Measurements from ENCODE around the gene MGST3. TPM values are rescaled to one million over a fixed set of nuclear protein-coding genes. Genes with fewer than 3 reads are reported as not detected.

The MGST3 gene
- total RNA-seq, 1 experiment from 2014 or later = 103 TPM

DNA sequence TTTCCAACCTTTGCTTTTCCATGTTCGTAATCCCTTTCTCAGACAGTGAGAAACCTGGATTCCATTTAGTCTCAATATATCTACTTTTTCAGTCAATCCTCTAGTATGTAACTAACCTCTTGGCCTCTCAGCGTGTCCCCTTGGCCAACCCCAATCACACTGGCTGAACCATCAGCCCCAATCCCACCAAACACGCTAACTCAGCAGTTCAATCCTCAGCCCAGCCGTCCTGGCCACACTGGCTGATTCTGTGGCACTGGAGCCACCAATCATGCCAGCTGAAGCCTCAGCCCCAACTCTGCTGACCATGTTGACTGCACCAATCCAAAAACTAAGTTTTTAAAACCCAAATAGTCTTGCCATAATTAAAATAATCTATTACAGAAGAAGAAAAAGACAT lies 6.6 kb upstream of the MGST3 start:
- TF ChIP-seq SIN3A (IDR thresholded peaks at IDR 0.05; ENCODE audit: borderline replicate concordance, insufficient read depth, low read depth, low read length) = no peak
- TF ChIP-seq, protein P1, sequence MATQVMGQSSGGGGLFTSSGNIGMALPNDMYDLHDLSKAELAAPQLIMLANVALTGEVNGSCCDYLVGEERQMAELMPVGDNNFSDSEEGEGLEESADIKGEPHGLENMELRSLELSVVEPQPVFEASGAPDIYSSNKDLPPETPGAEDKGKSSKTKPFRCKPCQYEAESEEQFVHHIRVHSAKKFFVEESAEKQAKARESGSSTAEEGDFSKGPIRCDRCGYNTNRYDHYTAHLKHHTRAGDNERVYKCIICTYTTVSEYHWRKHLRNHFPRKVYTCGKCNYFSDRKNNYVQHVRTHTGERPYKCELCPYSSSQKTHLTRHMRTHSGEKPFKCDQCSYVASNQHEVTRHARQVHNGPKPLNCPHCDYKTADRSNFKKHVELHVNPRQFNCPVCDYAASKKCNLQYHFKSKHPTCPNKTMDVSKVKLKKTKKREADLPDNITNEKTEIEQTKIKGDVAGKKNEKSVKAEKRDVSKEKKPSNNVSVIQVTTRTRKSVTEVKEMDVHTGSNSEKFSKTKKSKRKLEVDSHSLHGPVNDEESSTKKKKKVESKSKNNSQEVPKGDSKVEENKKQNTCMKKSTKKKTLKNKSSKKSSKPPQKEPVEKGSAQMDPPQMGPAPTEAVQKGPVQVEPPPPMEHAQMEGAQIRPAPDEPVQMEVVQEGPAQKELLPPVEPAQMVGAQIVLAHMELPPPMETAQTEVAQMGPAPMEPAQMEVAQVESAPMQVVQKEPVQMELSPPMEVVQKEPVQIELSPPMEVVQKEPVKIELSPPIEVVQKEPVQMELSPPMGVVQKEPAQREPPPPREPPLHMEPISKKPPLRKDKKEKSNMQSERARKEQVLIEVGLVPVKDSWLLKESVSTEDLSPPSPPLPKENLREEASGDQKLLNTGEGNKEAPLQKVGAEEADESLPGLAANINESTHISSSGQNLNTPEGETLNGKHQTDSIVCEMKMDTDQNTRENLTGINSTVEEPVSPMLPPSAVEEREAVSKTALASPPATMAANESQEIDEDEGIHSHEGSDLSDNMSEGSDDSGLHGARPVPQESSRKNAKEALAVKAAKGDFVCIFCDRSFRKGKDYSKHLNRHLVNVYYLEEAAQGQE (IDR thresholded peaks at IDR 0.05; ENCODE audit: insufficient read depth in 1 of 2, low read depth in 2 of 2, low read length in 1 of 2) = no peak
- TF ChIP-seq, protein P2, sequence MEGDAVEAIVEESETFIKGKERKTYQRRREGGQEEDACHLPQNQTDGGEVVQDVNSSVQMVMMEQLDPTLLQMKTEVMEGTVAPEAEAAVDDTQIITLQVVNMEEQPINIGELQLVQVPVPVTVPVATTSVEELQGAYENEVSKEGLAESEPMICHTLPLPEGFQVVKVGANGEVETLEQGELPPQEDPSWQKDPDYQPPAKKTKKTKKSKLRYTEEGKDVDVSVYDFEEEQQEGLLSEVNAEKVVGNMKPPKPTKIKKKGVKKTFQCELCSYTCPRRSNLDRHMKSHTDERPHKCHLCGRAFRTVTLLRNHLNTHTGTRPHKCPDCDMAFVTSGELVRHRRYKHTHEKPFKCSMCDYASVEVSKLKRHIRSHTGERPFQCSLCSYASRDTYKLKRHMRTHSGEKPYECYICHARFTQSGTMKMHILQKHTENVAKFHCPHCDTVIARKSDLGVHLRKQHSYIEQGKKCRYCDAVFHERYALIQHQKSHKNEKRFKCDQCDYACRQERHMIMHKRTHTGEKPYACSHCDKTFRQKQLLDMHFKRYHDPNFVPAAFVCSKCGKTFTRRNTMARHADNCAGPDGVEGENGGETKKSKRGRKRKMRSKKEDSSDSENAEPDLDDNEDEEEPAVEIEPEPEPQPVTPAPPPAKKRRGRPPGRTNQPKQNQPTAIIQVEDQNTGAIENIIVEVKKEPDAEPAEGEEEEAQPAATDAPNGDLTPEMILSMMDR (IDR thresholded peaks at IDR 0.05) = no peak
- TF ChIP-seq TCF7L2 (IDR thresholded peaks at IDR 0.05; ENCODE audit: low read depth, low read length) = no peak
- no peak for TF ChIP-seq POLR2AphosphoS5 (IDR thresholded peaks at IDR 0.05; ENCODE audit: low read depth, low read length)

DNA sequence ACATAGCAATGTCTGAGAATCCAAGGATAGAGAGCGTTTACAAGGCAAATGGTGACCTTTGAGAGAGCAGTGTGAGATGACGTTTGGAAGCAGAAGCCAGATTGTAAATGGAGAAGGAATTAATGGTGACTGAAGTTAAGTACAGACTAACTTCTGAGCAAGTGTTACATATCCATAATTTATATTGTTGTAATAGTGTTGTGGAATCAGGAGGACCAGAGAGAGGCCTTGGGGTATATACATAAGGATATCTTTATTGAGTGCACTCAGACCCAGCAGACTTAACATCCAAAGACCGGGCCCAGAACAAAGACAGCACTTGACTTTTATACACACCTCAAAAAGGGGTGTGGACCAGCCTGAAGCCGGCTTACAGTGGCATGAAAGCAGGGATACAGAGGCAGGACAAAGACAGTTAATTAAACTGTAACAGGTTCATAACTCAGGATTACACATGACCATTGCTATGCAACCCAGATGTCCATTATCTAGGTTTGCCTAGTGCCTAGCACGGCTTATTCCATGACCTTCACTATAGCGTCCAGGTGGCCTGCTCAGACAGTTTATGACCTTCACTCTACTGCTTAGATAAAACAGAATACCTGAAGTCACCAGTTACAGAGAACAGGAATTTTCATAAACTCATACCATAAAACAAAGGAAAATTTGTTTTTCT lies 2.7 kb upstream of the MGST3 start:
- POLR2A ChIA-PET = no interaction called here

More for the DNA sequence above, 6.6 kb upstream of the MGST3 start:
- H3K36me3 ChIP-seq (ENCODE audit: control insufficient read depth, insufficient read depth, low read length) = no peaks in the 10 kb centered on the region
- H3K27me3 ChIP-seq (ENCODE audit: control insufficient read depth, insufficient read depth, low read length) = peaks cover 5% of the 10 kb centered on the region; the same call in 1 of the 2 replicates
- no peak for ATAC-seq
- H3K27ac ChIP-seq (ENCODE audit: low read length) = no peak overlapping the region
- intact Hi-C loops (cut with micrococcal nuclease; ENCODE audit: unreplicated experiment) (no loop called here), in situ Hi-C loops (cut with HindIII; ENCODE audit: low pct_unique_long_range_greater_than_20kb, low sequenced_read_pairs) (no loop called here)
- no TSS peak for BruUV-seq (replicated peaks)
- H3K4me3 ChIP-seq (ENCODE audit: low read depth in 2 of 2, low read length in 2 of 2) = no peak overlapping the region
- ChIA-PET POLR2A (no interaction called here), CTCF (no interaction called here)
- no peak for DNase-seq (ENCODE audit: low read depth, low spot score)
- H3K9me3 ChIP-seq (ENCODE audit: control insufficient read depth, insufficient read depth, low read depth, low read length) = no peaks in the 10 kb centered on the region
- H3K4me1 ChIP-seq (ENCODE audit: control insufficient read depth, insufficient read depth, low read length) = no peaks in the 10 kb centered on the region

More for the DNA sequence above, 2.7 kb upstream of the MGST3 start:
- Histone ChIP-seq H3K4me1 (ENCODE audit: control insufficient read depth, insufficient read depth, low read length) (peaks cover 16% of the 10 kb centered on the region), H3K27me3 (ENCODE audit: control insufficient read depth, insufficient read depth, low read length) (peaks cover 7% of the 10 kb centered on the region; the same call in 1 of the 2 replicates), H3K36me3 (ENCODE audit: control insufficient read depth, insufficient read depth, low read length) (peaks cover 3% of the 10 kb centered on the region; the same call in 1 of the 2 replicates), H3K9me3 (ENCODE audit: control insufficient read depth, insufficient read depth, low read depth, low read length) (no peaks in the 10 kb centered on the region), H3K4me3 (ENCODE audit: low read depth in 2 of 2, low read length in 2 of 2) (no peak overlapping the region), H3K27ac (ENCODE audit: low read length) (no peak overlapping the region)
- DNase-seq (ENCODE audit: low read depth, low spot score) = no peak
- intact Hi-C loops (cut with micrococcal nuclease; ENCODE audit: unreplicated experiment) (no loop called here), in situ Hi-C loops (cut with HindIII; ENCODE audit: low pct_unique_long_range_greater_than_20kb, low sequenced_read_pairs) (no loop called here)
- CTCF ChIA-PET = no interaction called here
- TF ChIP-seq, protein P2 (IDR thresholded peaks at IDR 0.05) = no peak
- TF ChIP-seq SIN3A (IDR thresholded peaks at IDR 0.05; ENCODE audit: borderline replicate concordance, insufficient read depth, low read depth, low read length) = no peak
- TF ChIP-seq, protein P1 (IDR thresholded peaks at IDR 0.05; ENCODE audit: insufficient read depth in 1 of 2, low read depth in 2 of 2, low read length in 1 of 2) = no peak
- no peak for ATAC-seq
- no TSS peak for BruUV-seq (replicated peaks)

Measured in Panc1 (cell line).